MCF 10A (cell line): ENCODE measurements around the gene DUSP9. TPM values are rescaled to one million over a fixed set of nuclear protein-coding genes. Genes with fewer than 3 reads are reported as not detected.

ENCODE experiments used
- BruUV-seq: library from RNA; stranded (reverse); fragments of 400-500 nt; replicated peaks from 2 replicates; lab custom pipeline; 2021; lab: Mats Ljungman, UMichigan
- CTCF ChIA-PET: fragments of 300-600 bp; sonication (Branson Sonifier 250); formaldehyde crosslinking; extraction: SDS; loops from one replicate; lab custom pipeline; 2021; ENCODE audit warnings: antibody characterized with exemption, inconsistent platforms; lab: Yijun Ruan, JAX
- POLR2A ChIA-PET: fragments of 300-600, 350-650 bp; sonication (Branson Sonifier 250); formaldehyde crosslinking; extraction: SDS; loops from one replicate; lab custom pipeline; 2020; ENCODE audit warnings: antibody characterized with exemption, inconsistent platforms; lab: Yijun Ruan, JAX
- DNase-seq: peaks from one replicate; pipeline ENCODE4 v3.0.0-alpha.2; 2018; ENCODE audit not compliant: unreplicated experiment
- H3K27ac Mint-ChIP-seq: one replicate; pipeline ENCODE4 v1.8.0; 2022; ENCODE audit warnings: mild to moderate bottlenecking, low read depth, mixed read lengths; ENCODE audit not compliant: unreplicated experiment
- H3K27me3 Mint-ChIP-seq: one replicate; pipeline ENCODE4 v1.8.0; 2022; ENCODE audit warnings: mixed read lengths; ENCODE audit not compliant: insufficient read depth, unreplicated experiment
- H3K36me3 Mint-ChIP-seq: one replicate; pipeline ENCODE4 v1.8.0; 2022; ENCODE audit warnings: mild to moderate bottlenecking, moderate library complexity, mixed read lengths; ENCODE audit not compliant: insufficient read depth, unreplicated experiment
- H3K4me1 Mint-ChIP-seq: one replicate; pipeline ENCODE4 v1.8.0; 2022; ENCODE audit warnings: mixed read lengths; ENCODE audit not compliant: insufficient read depth, unreplicated experiment
- H3K4me3 Mint-ChIP-seq: one replicate; pipeline ENCODE4 v1.8.0; 2022; ENCODE audit warnings: mild to moderate bottlenecking, moderate library complexity, mixed read lengths; ENCODE audit not compliant: unreplicated experiment
- H3K9me3 Mint-ChIP-seq: one replicate; pipeline ENCODE4 v1.8.0; 2022; ENCODE audit warnings: mixed read lengths; ENCODE audit not compliant: unreplicated experiment
- CTCF ChIP-seq: fragments of 200-600 bp; IDR thresholded peaks from one replicate; pipeline ENCODE4 v1.8.0; 2022; ENCODE audit warnings: antibody characterized with exemption, mild to moderate bottlenecking; ENCODE audit not compliant: unreplicated experiment
- intact Hi-C: fragments of 100-400 bp; cut with micrococcal nuclease; formaldehyde crosslinking; loops from 2 replicates; pipeline ENCODE4 v1.14.1; 2022
- total RNA-seq: library from RNA; stranded (reverse); gene quantifications from 2 replicates; pipeline ENCODE4 v1.2.3, GENCODE V29; 2022

The DUSP9 gene
- total RNA-seq, 1 experiment from 2014 or later: not detected

GRCh38 chrX:153657161-153657560 is 10.2 kb downstream of the DUSP9 start:
- POLR2A ChIA-PET: no interaction called here

GRCh38 chrX:153659268-153659667 is 12.3 kb downstream of the DUSP9 start:
- CTCF ChIA-PET: interaction anchor here (1.2 to 3.5 kb wide), 4 partner anchors 9 to 120 kb away, joined by 5 to 23 read pairs (median 6); no protein-coding TSS in a partner anchor
- H3K4me3 Mint-ChIP-seq: no peak overlapping the region
- BruUV-seq: no TSS peak
- intact Hi-C loops: no loop called here
- DNase-seq: no peak
- peaks cover 11% of the 10 kb centered on the region for H3K27me3 Mint-ChIP-seq
- no peak for TF ChIP-seq CTCF
- peaks cover 10% of the 10 kb centered on the region for H3K9me3 Mint-ChIP-seq
- POLR2A ChIA-PET: no interaction called here
- H3K4me1 Mint-ChIP-seq: no peaks in the 10 kb centered on the region
- H3K27ac Mint-ChIP-seq: no peak overlapping the region
- peaks cover 6% of the 10 kb centered on the region for H3K36me3 Mint-ChIP-seq

More at GRCh38 chrX:153657161-153657560, 10.2 kb downstream of the DUSP9 start:
- peaks cover 6% of the 10 kb centered on the region for H3K36me3 Mint-ChIP-seq
- H3K9me3 Mint-ChIP-seq: peaks cover 10% of the 10 kb centered on the region
- H3K4me3 Mint-ChIP-seq: no peak overlapping the region
- TF ChIP-seq CTCF: no peak
- intact Hi-C loops: no loop called here
- H3K4me1 Mint-ChIP-seq: no peaks in the 10 kb centered on the region
- no TSS peak for BruUV-seq
- DNase-seq: no peak
- no peak overlapping the region for H3K27ac Mint-ChIP-seq
- CTCF ChIA-PET: interaction anchor here (0.7 to 3.5 kb wide), 6 partner anchors 11 to 151 kb away, joined by 3 to 23 read pairs (median 4); no protein-coding TSS in a partner anchor
- peaks cover 11% of the 10 kb centered on the region for H3K27me3 Mint-ChIP-seq

- Mint-ChIP-seq H3K27ac (no peak overlapping the region), H3K9me3 (peaks cover 10% of the 10 kb centered on the region), H3K36me3 (no peaks in the 10 kb centered on the region), H3K4me3 (no peak overlapping the region), H3K4me1 (no peaks in the 10 kb centered on the region), H3K27me3 (peaks cover 11% of the 10 kb centered on the region)
- POLR2A ChIA-PET: interaction anchor here (0.6 to 0.8 kb wide), 3 partner anchors 10 to 68 kb away, joined by 3 read pairs; no protein-coding TSS in a partner anchor
- intact Hi-C loops: loop anchor here (5.0 kb wide), 1 partner anchor 720 kb away; no protein-coding TSS in a partner anchor
- CTCF ChIA-PET: interaction anchor here (0.6 to 1.8 kb wide), 10 partner anchors 12 to 816 kb away, joined by 3 to 9 read pairs (median 6); partner anchors contain the start of gene PNCK
- DNase-seq: peak; percentile 38
- TF ChIP-seq CTCF: peak; percentile 41
- BruUV-seq: no TSS peak
Observed at GRCh38 chrX:153662266-153662665, 15.3 kb downstream of the DUSP9 start.

GRCh38 chrX:153665726-153666306 is 18.8 kb downstream of the DUSP9 start:
- Mint-ChIP-seq H3K4me3 (no peak overlapping the region), H3K27ac (no peak overlapping the region), H3K36me3 (no peaks in the 10 kb centered on the region), H3K9me3 (no peaks in the 10 kb centered on the region), H3K27me3 (peaks cover 8% of the 10 kb centered on the region), H3K4me1 (no peaks in the 10 kb centered on the region)
- no peak for TF ChIP-seq CTCF
- intact Hi-C loops: loop anchor here (5.0 kb wide), 2 partner anchors 109 to 129 kb away; no protein-coding TSS in a partner anchor
- ChIA-PET CTCF (interaction anchor here (0.6 to 3.9 kb wide), 5 partner anchors 57 to 127 kb away, joined by 3 to 42 read pairs (median 5); no protein-coding TSS in a partner anchor), POLR2A (no interaction called here)
- no peak for DNase-seq
- BruUV-seq: no TSS peak
